Measurements from ENCODE around the gene NCOA5.

DNA sequence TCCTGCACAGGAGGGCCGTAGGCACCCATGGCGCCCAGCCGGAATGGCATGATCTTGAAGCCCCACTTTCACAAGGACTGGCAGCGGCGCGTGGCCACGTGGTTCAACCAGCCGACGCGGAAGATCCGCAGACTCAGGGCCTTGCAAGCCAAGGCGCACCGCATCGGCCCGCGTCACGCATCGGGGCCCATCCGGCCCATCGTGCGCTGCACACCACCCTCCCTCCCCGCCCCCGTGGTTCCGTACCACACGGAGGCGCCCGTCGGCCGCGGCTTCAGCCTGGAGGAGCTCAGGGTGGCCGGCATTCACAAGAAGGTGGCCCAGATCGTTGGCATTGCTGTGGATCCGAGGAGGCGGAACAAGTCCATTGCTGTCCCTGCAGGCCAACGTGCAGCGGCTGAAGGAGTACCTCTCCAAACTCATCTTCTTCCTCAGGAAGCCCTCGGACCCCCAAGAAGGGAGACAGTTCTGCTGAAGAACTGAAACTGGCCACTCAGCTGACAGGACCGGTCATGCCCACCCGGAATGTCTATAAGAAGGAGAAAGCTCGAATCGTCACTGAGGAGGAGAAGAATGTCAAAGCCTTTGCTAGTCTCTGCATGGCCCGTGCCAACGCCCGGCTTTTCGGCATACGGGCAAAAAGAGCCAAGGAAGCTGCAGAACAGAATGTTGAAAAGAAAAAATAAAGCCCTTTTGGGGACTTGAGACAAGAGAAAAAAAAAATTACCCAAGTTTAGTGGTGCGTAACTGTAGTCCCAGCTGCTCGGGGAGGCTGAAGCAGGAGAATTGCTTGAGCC, 9.9 kb upstream of the NCOA5 start:
- no peak for TF ChIP-seq POLR2AphosphoS5 (IDR thresholded peaks at IDR 0.05)
- no peak for TF ChIP-seq POLR2A (IDR thresholded peaks at IDR 0.05)
- TF ChIP-seq CTCF (IDR thresholded peaks at IDR 0.05), result peak in 3 of 6 experiments; percentile 26 to 36 (median 29)
- TF ChIP-seq EP300 (IDR thresholded peaks at IDR 0.05), result no peak
